EH (cell line): ENCODE measurements around the gene TOP1.
"Not testable (repeated sequence)": the region's sequence is repeated elsewhere in the genome, so short reads cannot be mapped to it uniquely, and the experiment has no call there.

Experiments
- DNase-seq: peaks from one replicate; pipeline ENCODE4 v3.0.0-alpha.2; 2015; ENCODE audit warnings: low read depth

The TOP1 gene

DNA sequence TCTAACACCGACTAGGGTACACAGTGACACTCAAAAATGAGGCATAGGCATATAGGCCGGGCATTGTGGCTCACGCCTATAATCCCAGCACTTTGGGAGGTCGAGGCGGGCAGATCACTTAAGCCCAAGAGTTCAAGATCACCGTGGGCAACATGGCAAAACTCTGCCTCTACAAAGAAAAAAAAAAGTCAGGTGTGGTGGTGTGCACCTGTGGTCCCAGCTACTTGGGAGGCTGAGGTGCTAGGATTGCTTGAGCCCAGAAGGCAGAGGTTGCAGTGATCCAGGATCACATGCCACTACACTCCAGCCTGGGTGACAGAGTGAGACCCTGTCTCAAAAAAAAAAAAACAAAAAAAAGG is 24.7 kb upstream of the TOP1 start:
- DNase-seq = not testable (repeated sequence)

DNA sequence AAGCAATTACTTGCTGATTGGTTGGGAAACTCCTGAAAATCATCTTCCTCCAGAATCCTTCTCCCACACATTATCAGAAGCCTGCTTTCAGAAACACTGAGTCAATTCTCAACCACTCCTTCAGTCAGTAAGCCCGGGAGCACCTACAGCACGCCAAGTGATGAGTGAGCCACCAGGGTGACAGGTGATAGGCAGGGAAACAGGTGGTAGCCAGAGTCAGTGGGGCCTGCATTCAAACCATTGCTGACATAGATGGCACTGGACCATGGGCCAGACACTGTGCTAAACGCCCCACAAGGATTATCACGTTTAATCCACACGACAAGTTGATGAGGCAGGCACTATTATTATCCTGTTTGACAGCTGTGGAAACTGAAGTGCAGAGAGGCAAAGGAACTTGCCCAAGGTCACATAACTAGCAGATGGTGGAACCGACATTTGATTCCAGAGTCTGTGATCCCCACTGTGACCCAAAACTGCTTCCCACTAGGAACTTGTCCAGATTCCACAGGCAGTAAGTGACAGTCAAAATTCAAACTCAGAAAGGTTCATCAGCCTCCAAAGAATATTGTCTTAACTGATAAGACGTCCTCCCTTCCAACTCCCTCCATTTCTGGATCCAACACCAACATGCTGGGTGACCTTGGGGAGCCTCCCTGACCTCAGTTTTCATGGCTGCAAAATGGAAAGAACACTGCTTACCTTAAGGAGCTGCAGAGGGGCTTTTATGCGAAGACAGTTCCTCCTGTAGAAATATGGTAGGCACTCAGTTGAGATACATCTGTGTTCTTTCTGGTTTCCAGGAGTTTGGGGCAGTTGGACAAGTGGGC is 23.9 kb upstream of the TOP1 start:
- peak; percentile 17 for DNase-seq

DNA sequence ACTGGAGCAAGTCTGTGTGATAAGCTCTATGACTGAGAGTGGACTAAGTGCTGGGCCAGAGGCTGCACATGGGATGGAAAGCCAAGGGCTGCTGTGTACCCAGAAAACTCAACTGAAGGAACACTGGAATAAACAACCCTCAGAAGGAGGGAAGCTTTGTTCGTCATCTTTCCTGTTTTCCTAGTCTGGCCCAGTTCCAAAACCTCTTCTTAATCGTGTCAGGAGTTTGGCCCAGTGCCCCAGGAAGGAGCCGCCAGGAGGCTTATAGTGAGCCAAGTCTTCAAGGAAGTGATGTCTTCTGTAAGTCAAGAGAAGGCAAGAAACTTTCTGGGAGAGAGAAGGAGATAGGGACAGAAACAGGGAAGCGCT is 23.3 kb upstream of the TOP1 start:
- peak; percentile 96 for DNase-seq

DNA sequence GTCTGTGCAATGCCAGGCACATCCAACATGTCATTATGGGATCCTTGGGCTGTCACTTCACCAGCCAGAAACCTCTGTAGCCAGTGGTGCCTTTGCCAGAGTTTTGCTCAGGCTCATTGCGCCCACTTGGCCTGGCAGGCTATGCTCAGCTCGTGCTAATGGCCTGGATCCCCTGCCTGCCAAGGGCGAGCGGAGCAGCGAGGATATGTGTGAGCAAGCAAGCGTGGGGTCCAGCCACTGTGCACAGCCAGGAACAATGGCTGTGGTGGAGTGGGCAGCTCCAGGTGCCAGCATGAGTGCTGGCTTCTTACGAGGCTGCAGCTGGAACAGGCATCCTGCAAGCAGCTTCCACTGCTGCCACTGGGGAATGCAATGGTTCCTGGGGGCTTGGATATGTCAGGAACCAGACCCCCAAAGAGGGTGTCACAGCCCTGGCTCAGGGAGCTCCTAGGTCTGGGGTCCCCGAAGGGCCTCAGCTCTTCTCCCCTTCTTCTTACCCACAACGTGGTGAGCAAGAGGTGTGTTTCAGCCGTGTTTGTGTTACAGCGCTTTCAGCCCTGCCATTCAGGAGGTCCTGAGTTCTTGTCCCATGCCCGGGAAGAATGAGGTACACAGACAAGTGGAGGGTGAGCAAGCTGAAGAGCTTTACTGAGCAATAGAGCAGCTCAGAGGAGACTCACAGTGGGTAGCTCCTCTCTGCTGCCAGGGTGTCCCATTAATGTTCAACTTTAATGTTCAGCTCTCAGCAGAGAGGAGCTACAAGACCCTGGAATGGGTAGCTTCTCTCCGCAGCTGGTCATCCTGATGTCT is 22.3 kb upstream of the TOP1 start:
- DNase-seq = no peak

DNA sequence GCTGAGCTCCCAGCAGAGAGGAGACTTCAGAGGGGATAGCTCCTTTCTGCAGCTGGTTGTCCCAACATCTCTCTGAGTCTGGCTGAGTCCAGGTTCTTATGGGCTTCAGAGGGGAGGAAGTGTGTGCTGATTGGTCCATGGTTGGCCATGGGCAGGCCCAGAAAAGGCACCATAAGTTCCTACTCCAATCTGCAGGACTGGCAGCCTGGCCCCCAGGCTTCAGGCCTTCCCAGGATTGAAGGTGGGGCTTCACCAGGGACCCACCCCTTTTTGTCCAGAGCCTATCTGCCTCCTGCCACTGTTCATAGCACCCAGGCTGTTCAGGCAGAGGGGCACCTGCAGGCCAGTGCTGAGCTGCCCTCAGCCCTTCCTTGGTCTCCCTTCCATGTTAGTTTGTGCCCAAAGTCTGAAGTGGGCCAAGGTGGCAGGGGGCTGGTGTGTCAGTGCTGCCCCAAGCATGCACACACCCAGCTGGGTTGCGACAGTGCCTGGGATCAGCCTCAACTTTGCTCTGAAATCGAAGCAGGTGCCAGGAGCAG is 21.6 kb upstream of the TOP1 start:
- no peak for DNase-seq

DNA sequence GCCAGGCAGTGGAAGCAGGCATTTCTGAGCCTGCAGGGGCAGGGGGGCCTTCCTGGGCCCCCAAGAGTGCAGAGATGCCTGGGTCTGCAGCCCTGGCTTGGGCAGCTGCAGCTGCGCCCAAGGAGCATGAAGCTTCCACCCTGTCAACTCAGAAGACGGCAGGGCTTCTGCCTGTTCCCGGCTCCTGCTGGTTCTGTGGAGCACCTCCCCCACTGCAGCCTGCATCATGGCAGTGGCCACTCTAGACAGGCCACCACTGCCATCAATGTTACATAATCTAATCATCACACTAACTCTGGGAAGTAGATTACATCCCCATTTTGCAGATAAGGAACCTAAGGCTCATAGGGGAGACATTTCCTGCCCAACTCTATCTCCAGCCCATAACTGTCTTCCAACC is 21.1 kb upstream of the TOP1 start:
- no peak for DNase-seq

DNA sequence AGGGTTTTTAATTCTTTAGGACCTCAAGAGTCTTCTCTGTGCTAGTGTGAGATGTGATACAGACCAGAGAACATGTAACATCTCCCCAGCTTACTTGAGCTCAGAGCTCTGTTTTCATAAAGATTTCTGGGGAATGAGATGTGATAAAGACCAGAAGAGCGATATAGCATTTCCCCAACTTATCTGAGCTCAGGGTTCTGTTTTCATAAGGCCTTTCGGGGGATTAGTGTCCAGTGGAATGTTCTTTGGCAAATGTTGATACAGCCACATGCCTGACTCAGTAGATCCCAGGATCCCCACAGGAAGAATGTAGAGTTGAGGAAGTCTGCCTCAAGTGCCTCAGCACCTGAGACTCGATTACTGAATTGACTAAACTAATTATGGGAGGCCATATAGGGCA is 18.7 kb upstream of the TOP1 start:
- DNase-seq = peak; percentile 61

DNA sequence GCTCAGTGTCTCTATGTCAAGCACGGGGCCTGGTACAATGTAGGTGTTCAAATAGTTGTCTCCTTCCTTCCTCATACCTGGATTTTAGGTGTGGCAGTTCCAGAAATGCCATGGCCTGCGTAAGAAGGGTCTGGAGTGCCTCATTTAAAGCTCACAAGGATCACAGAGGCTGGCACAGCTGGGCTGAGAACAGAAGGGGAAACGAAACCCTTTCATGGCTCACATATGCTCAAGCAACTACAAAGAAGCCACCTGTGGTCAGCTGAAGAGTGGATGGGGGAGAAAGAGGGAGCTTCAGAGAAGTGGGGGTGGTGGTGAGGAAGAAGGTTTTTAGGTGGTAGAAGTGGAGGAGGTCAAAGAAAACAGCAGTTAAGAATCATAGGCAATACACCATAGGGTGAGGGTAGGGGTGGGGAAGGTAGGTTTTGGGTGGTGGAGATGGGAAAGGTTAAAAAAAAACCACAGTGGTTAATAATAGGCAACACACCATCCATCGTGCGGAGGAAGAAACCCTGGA is 17.0 kb upstream of the TOP1 start:
- no peak for DNase-seq

DNA sequence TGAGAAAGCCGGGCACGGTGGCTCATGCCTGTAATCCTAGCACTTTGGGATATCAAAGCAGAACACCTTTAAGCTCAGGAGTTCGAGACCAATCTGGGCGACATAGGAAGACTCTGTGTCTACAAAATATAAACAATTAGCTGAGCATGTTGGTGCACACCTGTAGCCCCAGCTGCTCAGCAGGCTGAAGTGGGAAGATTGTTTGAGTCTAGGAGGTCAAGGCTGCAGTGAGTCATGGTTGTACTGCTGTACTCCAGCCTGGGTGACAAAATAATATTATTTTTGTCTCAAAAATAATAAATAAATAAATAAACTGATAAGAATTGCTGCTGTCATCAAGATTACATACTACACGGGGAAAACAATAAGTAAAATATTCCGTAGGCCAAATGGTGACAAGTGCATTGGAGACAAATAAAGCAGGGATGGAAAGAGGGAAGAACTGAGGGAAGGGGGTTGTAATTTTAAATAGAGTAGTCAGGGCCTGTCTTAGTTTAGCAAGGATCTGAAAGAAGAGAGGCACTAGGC is 14.0 kb upstream of the TOP1 start:
- no peak for DNase-seq

DNA sequence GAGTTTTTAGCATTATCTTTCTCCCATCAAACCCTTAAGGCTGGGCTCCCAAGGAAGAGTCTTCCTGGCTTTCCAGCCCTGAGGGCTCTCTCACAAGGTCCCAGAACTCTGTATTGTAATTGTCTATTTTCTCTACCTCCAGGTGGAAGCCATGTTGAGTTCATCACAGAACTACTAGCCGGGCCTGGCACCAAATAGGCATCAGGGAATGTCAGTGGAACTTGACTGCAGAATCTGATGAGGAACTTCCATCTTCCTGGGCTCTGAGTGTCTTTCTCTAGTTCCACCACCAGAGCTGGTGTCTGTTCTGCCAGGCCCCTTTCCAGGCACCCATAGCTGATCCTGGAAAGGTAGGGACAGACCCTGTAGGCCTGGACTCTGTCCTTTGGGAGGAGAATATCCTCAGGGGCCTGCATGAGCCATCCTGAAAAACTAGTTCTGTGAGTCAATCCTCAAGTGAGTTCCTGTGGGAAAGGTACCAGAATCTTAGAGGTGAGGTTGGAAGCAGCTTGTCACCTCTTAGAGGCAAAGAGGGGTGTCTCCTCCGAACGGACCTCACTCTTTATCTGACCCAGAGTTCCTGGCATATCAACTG is 11.1 kb upstream of the TOP1 start:
- DNase-seq = no peak

DNA sequence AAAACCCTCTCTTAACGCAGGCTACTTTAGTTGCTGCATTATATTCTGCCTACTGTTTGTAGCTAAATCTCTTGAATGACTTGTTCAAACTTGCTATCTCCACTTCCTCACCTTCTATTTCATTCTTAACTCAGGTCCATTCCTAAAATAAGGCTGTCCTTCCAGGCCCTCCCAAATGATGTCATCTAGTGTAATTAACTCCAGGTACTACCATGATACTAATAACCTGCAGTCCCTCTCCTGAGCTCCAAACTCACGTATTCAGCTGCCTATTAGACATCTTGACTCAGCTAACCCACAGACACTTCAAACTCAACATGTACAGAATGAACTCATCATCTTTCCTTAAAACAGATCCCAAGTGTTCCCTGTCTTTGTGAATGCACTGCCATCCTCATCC is 10.5 kb upstream of the TOP1 start:
- DNase-seq = no peak

DNA sequence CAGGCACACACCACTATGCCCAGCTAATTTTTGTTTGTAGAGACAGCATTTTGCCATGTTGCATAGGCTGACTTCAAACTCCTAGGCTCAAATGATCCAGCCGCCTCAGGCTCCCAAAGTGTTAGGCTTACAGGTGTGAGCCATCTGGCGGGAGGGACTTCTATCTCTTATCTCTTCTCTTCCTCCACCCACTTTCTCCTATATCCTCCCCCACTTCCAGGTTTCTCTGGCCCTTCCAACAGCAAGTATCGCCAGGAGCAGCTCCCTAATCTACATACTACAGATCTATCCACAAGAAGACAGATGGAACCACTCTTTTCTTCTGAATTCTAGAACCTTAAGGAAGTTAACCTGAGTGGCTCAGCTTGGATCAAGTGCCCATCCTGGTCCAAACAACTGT is 5.1 kb upstream of the TOP1 start:
- DNase-seq = no peak

DNA sequence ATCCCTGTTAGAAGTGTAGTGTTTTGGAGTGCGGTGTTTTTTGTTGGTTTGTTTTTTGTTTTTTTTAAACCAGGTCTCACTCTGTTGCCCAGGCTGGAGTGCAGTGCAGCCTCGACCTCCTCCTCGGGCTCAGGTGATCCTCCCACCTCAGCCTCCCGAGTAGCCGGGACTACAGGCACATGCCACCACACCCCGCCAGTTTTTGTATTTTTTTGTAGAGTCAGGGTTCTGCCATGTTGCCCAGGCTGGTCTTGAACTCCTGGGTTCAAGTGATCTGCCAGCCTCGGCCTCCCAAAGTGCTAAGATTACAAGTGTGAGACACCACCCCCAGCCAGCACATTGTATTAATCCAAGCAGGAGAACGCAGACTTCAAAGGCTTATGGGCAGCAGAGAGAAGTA is 1.3 kb upstream of the TOP1 start:
- no peak for DNase-seq

DNA sequence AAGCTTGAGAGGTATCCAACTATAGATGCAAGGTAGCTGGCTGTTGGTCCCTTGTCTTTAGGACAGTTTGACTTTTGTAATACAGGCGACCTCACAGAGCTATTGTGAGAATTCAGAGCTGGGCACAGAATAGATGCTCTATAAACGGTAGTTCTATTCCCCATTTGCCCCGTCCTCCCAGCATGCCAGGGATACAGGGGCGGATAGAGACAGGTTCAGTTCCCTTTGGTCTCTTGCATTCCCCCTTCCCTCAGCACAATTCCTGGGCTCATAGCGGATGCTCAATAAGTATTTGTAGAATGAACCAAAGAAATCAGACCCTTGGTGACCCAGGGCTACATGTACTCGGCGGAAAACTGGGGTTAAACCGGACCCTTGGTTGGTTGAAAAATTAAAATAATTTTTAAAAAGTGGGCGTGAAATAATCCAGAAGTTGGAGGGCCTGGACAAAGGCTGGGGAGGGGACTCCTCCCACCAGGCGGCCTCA is 707 bp upstream of the TOP1 start:
- no peak for DNase-seq

DNA sequence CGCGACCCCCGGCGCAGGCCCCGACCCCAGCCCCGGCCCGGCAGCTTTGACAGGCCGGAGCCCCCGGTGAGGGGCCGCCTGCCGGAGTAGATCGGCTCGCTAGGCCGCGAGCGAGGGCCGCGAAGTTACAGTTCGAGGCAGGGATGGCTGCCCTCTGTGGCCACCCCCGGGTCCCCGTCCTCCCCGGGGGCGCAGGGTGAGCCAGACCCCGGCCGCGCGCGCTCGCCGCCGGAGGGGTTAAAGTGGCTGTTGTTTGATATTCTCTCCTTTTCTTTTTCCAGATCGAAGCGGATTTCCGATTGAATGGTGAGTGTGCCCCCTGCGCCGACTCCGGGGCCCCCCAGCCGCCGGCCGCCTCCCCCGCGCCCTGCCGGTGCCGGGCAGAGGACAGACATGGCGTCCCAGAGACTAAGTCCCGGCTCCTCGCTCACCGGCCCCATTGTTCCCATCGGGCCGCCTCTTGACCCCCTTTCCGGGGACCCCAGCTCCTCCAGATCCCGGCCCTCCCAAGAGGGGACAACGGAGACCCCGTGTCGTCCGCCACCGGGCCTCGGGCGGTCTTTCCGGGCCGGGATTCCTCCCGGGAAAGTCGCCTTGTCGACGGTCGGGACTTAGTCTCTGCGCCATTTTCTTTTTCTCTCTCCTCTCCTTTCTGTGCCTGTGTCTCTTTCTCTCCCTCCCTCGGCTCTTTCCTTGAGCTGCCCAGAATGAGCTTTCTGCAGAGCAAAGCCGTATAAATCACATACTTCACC is 704 bp downstream of the TOP1 start:
- DNase-seq = peak; percentile 50

DNA sequence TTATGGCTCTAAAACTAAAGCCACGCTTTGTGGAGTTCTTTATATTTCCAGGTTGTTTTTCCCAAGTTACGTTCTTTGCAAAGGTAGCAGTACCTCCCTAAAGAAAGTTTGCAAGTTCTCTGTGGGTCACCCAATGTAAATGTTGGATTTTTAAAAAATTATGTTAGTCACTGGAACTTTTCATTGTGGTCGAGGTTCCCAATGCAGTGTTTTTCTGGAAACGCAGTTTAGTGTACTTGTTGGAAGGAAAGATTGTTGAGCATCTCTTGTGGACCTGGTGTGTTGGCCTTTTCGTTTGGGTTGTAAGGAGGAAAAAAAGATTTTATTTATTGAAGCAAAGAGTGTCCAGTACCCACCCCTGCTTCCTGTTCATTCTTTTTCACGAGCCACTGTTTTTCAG is 1.4 kb downstream of the TOP1 start:
- no peak for DNase-seq

DNA sequence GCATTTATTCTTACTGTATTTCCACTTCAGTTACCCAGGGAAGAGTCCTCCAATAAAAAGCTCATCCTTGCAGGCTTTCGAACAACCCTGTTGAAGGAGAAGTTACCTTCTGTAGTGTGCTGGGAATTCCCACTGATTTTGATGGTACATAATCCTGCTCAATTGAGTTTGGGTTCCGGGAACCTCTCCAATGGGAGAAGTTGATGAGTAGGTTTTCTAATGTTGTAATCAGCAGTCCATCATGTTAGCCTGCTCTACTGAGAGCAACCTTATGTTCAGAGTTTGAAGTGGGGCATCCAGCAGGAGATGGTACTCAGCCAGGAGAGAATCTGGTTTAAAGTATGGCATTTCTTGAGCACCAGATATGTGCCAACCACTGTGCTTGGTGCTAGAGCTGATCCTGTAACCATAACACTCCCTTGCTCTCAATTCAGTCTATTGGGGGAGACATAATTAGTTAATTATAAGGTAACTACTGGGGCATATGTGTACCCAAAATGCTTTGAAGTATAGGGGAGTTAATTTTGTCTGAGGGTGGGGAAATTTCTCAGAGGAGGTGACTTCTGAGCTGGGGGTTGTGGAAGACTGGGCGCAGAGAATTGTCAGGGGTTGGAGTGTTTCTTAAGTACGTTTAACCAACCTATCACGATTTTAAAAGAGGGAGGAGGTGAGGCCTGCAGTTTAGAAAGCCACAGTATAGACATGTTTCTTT is 2.1 kb downstream of the TOP1 start:
- DNase-seq = peak; percentile 61

DNA sequence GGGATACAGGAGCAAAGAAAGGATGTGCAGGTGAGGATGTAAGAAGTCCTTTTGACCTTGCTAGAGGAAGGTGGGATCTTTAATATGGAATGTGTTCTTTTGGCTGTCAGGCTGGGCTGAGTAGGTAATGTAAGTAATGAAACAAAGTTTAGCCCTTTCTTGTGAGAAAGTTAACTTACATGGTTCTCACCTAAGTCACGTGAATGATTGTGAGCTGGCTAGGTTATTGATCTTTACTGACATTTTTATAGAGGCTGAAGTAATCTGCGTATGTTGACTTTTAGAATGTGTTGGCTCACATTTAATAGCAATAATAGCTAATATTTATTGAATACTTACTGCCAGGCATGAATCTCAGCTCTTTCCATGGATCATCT is 2.6 kb downstream of the TOP1 start:
- no peak for DNase-seq

DNA sequence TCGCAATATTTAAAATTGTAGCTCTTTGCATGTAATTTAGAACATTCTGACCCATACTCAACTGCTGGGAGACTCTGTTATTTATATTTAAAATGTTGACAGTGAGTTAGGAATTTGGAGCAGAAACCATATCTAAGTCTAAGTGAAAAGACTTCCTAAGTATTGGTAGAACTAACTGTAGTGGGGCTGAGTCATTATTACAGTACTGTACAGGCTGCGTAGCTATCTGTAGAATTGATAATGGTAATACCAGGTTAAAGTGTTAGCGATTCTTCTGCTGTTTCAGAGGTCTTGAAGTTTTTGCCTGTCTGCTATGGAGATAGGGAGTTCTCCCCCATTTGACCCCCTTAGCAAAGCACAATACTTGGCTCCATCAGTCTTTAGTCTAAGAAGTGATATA is 3.6 kb downstream of the TOP1 start:
- peak; percentile 32 for DNase-seq

DNA sequence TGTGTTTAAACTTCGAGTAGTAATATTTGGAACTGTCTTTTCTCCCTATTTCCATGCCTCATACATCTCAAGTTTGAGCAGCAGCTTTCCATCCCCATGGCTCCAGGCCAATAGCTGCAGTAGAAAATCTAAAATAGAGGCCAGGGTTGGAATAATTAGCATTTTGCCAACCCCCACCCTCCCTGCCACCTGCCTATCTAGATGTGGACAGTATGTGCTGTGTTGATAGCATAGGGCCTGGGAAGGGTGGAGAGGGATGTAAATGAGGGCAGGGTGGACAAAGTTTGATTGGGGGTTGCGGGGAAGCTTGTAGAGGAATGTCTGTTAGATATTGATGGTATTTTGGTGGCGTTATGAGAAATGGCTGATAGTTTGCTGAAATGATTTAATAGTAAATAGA is 5.6 kb downstream of the TOP1 start:
- DNase-seq = no peak

DNA sequence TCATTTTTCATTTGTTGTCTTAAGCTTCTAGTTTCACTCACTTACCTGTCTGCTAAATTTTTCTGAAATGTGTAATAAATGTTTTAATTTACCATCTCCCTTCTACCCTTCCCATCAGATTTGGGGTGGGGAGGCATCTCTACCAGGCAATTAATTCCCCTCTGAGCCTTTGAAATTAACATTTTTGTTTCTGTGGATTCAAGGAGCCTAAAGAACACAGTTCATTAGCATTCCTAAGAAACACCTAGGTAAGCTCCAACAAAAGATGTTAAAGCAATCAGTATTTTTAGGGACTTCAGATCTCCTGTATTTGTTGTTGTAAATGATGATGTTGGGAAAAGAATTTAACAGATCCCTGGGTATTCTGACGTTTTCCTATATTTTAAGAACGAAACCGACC is 6.6 kb downstream of the TOP1 start:
- DNase-seq = no peak
